Right cardiac atrium (tissue), 5 donors: ENCODE data around the gene ZNHIT3. TPM values are rescaled to one million over a fixed set of nuclear protein-coding genes. Genes with fewer than 3 reads are reported as not detected.
"Not testable (repeated sequence)": the region's sequence is repeated elsewhere in the genome, so short reads cannot be mapped to it uniquely, and the experiment has no call there.

Source experiments
- ATAC-seq, 2 donors: fragments of 200-7000 bp; cut with Tn5 transposase; one replicate each; pipeline versions ENCODE4 v1.8.0 to v1.9.1; 2020; ENCODE audit warnings: moderate library complexity in 2 of 2, mild to moderate bottlenecking in 1 of 2
- DNase-seq, 3 donors: peaks; one replicate each; pipeline ENCODE4 v3.0.0-alpha.2; 2020
- H3K27ac ChIP-seq: one replicate; pipeline ENCODE4 v1.5.1; 2013; ENCODE audit warnings: mild to moderate bottlenecking, low read length, control low read depth, moderate library complexity
- H3K27me3 ChIP-seq: one replicate; pipeline ENCODE4 v1.6.1; 2013; ENCODE audit not compliant: control insufficient read depth, insufficient read depth
- H3K4me1 ChIP-seq: one replicate; pipeline ENCODE4 v1.6.1; 2013; ENCODE audit warnings: low read length; ENCODE audit not compliant: control insufficient read depth, insufficient read depth
- H3K4me3 ChIP-seq: one replicate; pipeline ENCODE4 v1.5.1; 2013; ENCODE audit warnings: low read length, control low read depth
- H3K9me3 ChIP-seq: one replicate; pipeline ENCODE4 v1.6.1; 2013; ENCODE audit warnings: low read length; ENCODE audit not compliant: control insufficient read depth
- WGBS: extraction: QIAGEN DNeasy Blood & Tissue Kit; methylation state at CpG from one replicate; pipeline ENCODE4 v1.1.7; 2013; 5-methylcytosine and 5-hydroxymethylcytosine counted together
- intact Hi-C, 4 donors: fragments of 100-400 bp; cut with DNase I; formaldehyde crosslinking; loops; one replicate each; pipeline versions ENCODE4 v1.11.0 to v1.14.0; 2022 to 2023
- long read RNA-seq, 4 donors: library from polyadenylated mRNA; unstranded; transcript quantifications; one replicate each; pipeline ENCODE4 v2.0.0, GENCODE V29; 2020 to 2021
- polyA plus RNA-seq: library from polyadenylated mRNA; stranded (reverse); fragments of 200-250 nt; gene quantifications from one replicate; pipeline ENCODE4 v1.2.3, GENCODE V29; 2013
- total RNA-seq, 4 donors: library from RNA; stranded (reverse); fragmentation: NEBNext Ultra II Directional; extraction: Animal tissue kit (Norgen Biotek cat#: 25700); gene quantifications; one replicate each; pipeline ENCODE4 v1.2.1, GENCODE V29; 2021
- donor health status: healthy with polysubstance abuse.
- donor health status: DM: no; HTN: yes; CAD: no.
- donor health status: DM: no; HTN: no; CAD: no.
- donor health status: DM: no; HTN: yes; CAD: no; lungs with severe emphysema.
- donor health status: DM: yes; HTN: yes; CAD: no.

The ZNHIT3 gene
- total RNA-seq (10 to 100 TPM; 17.7 to 24.0 (median 23.6) TPM), polyA plus RNA-seq (32.3 TPM)
- long read RNA-seq, donor 1, transcript ZNHIT3-204 (5 exons, 951 nt) = major isoform, 6 of 9 reads
- long read RNA-seq, donor 1, partial matches to known transcripts = 0 of 9 reads
- long read RNA-seq, donor 1, other reads (novel, unspliced or antisense) = 1 of 9 reads
- long read RNA-seq, donor 2, partial matches to known transcripts = 0 of 4 reads
- long read RNA-seq, donor 2, other reads (novel, unspliced or antisense) = 1 of 4 reads
- long read RNA-seq, donor 3, partial matches to known transcripts = 0 of 2 reads
- long read RNA-seq, donor 3, other reads (novel, unspliced or antisense) = 0 of 2 reads
- long read RNA-seq, donor 4, transcript ZNHIT3-204 (5 exons, 951 nt) = major isoform, 5 of 7 reads
- long read RNA-seq, donor 4, partial matches to known transcripts = 0 of 7 reads
- long read RNA-seq, donor 4, other reads (novel, unspliced or antisense) = 1 of 7 reads

- intact Hi-C loops = loop anchor here in 1 of 4 donors (10.0 kb wide), 1 partner anchor 522 kb away; no protein-coding TSS in a partner anchor
- peak within 1 kb of the TSS; percentile 44 for H3K27ac ChIP-seq
- peak; percentile 94 to 95 for ATAC-seq
- peak; percentile 91 to 97 (median 95) for DNase-seq
- WGBS = under 1% methylated on average over 73 of the region's 73 CpGs
- no peaks in the 10 kb centered on the region for H3K9me3 ChIP-seq
- H3K27me3 ChIP-seq = no peaks in the 10 kb centered on the region
- H3K4me1 ChIP-seq = peaks cover 3% of the 10 kb centered on the region
- H3K4me3 ChIP-seq = peak within 1 kb of the TSS; percentile 88
Observed at GRCh38 chr17:36486204-36487194, at the start of gene ZNHIT3. ZNHIT3 (plus strand) TSS chr17:36486681; CDS start chr17:36486700, 19 bp downstream.

- not testable (repeated sequence) for H3K27me3 ChIP-seq, H3K4me1 ChIP-seq
- no CpG with 5 or more reads among the region's 4 CpGs for WGBS
Observed at GRCh38 chr17:36441792-36442191, 44.7 kb upstream of the ZNHIT3 start.

GRCh38 chr17:36443777-36444176, 42.7 kb upstream of the ZNHIT3 start:
- H3K4me1 ChIP-seq = no peaks in the 10 kb centered on the region
- intact Hi-C loops = no loop called here
- ATAC-seq (no peak), DNase-seq (no peak)
- H3K4me3 ChIP-seq = no peak overlapping the region
- no peaks in the 10 kb centered on the region for H3K27me3 ChIP-seq
- H3K9me3 ChIP-seq = no peaks in the 10 kb centered on the region
- 89% methylated on average over 6 of the region's 6 CpGs for WGBS
- no peak overlapping the region for H3K27ac ChIP-seq

More at GRCh38 chr17:36441792-36442191, 44.7 kb upstream of the ZNHIT3 start:
- intact Hi-C loops, H3K4me3 ChIP-seq, DNase-seq, H3K27ac ChIP-seq, H3K9me3 ChIP-seq: not testable (repeated sequence)
- peak in 1 of 2 donors; percentile 23 for ATAC-seq

GRCh38 chr17:36449997-36450396, 36.5 kb upstream of the ZNHIT3 start:
- H3K9me3 ChIP-seq, H3K27ac ChIP-seq, H3K27me3 ChIP-seq, H3K4me1 ChIP-seq, H3K4me3 ChIP-seq, intact Hi-C loops, DNase-seq, ATAC-seq: not testable (repeated sequence)
- WGBS = 59% methylated on average over 11 of the region's 15 CpGs

- DNase-seq, H3K27me3 ChIP-seq, ATAC-seq, H3K9me3 ChIP-seq, H3K4me3 ChIP-seq, H3K27ac ChIP-seq, H3K4me1 ChIP-seq, intact Hi-C loops: not testable (repeated sequence)
- 75% methylated on average over 9 of the region's 9 CpGs for WGBS
Observed at GRCh38 chr17:36452888-36453287, 33.6 kb upstream of the ZNHIT3 start.

- H3K4me1 ChIP-seq, H3K9me3 ChIP-seq, intact Hi-C loops, H3K27me3 ChIP-seq, ATAC-seq, H3K27ac ChIP-seq, DNase-seq, H3K4me3 ChIP-seq: not testable (repeated sequence)
- WGBS = 86% methylated on average over 9 of the region's 9 CpGs
Observed at GRCh38 chr17:36457701-36458100, 28.8 kb upstream of the ZNHIT3 start.

- no peaks in the 10 kb centered on the region for H3K4me1 ChIP-seq
- H3K9me3 ChIP-seq = no peaks in the 10 kb centered on the region
- WGBS = 92% methylated on average over 5 of the region's 5 CpGs
- H3K27ac ChIP-seq = no peak overlapping the region
- H3K4me3 ChIP-seq = no peak overlapping the region
- intact Hi-C loops = no loop called here
- H3K27me3 ChIP-seq = no peaks in the 10 kb centered on the region
- DNase-seq = no peak
- no peak for ATAC-seq
Observed at GRCh38 chr17:36459045-36459444, 27.4 kb upstream of the ZNHIT3 start.

- H3K9me3 ChIP-seq = no peaks in the 10 kb centered on the region
- DNase-seq = no peak
- ATAC-seq = no peak
Observed at GRCh38 chr17:36459601-36460000, 26.9 kb upstream of the ZNHIT3 start.

GRCh38 chr17:36460265-36460937, 26.1 kb upstream of the ZNHIT3 start:
- Histone ChIP-seq H3K27ac (no peak overlapping the region), H3K9me3 (no peaks in the 10 kb centered on the region), H3K4me3 (no peak overlapping the region), H3K4me1 (no peaks in the 10 kb centered on the region), H3K27me3 (no peaks in the 10 kb centered on the region)
- intact Hi-C loops = no loop called here
- 55% methylated on average over 5 of the region's 5 CpGs for WGBS
- ATAC-seq (no peak), DNase-seq (no peak)

More at GRCh38 chr17:36459601-36460000, 26.9 kb upstream of the ZNHIT3 start:
- Histone ChIP-seq H3K4me1 (no peaks in the 10 kb centered on the region), H3K4me3 (no peak overlapping the region), H3K27ac (no peak overlapping the region), H3K27me3 (no peaks in the 10 kb centered on the region)
- WGBS = 69% methylated on average over 7 of the region's 7 CpGs
- intact Hi-C loops = no loop called here

GRCh38 chr17:36461330-36462110, 25.0 kb upstream of the ZNHIT3 start:
- DNase-seq (no peak), ATAC-seq (no peak)
- Histone ChIP-seq H3K27ac (no peak overlapping the region), H3K4me1 (no peaks in the 10 kb centered on the region), H3K4me3 (no peak overlapping the region), H3K9me3 (no peaks in the 10 kb centered on the region), H3K27me3 (no peaks in the 10 kb centered on the region)
- intact Hi-C loops = no loop called here
- 55% methylated on average over 10 of the region's 10 CpGs for WGBS
